Astrocyte (in vitro differentiated cells and primary cell): ENCODE results near the gene MYH15. TPM values are rescaled to one million over a fixed set of nuclear protein-coding genes. Genes with fewer than 3 reads are reported as not detected.

Experiments used
- DNase-seq: peaks from one replicate; pipeline ENCODE4 v3.0.0-alpha.2; 2010; ENCODE audit warnings: low read depth
- FAIRE-seq: peaks from 2 replicates; lab custom pipeline; 2011; peaks lifted over from hg19 to GRCh38; lab: Jason Lieb, UNC
- H2AFZ ChIP-seq: 2 replicates; pipeline ENCODE4 v1.6.0; 2012; ENCODE audit warnings: low read depth, low read length, inconsistent platforms
- H3K27ac ChIP-seq: 2 replicates; pipeline ENCODE4 v1.5.1; 2011; ENCODE audit warnings: low read depth, low read length, inconsistent platforms
- H3K27me3 ChIP-seq: 2 replicates; pipeline ENCODE4 v1.6.0; 2011; ENCODE audit warnings: low read length, inconsistent platforms; ENCODE audit not compliant: insufficient read depth
- H3K36me3 ChIP-seq: 2 replicates; pipeline ENCODE4 v1.5.1; 2011; ENCODE audit warnings: low read length, inconsistent platforms; ENCODE audit not compliant: insufficient read depth
- H3K4me1 ChIP-seq: 2 replicates; pipeline ENCODE4 v1.5.1; 2011; ENCODE audit warnings: low read length, inconsistent platforms; ENCODE audit not compliant: insufficient read depth
- H3K4me2 ChIP-seq: 2 replicates; pipeline ENCODE4 v1.6.0; 2012; ENCODE audit warnings: low read length, inconsistent platforms
- H3K4me3 ChIP-seq: 2 replicates; pipeline ENCODE4 v1.5.1; 2011; ENCODE audit warnings: low read depth, mild to moderate bottlenecking, low read length, inconsistent platforms; ENCODE audit not compliant: insufficient read depth
- H3K79me2 ChIP-seq: 2 replicates; pipeline ENCODE4 v1.6.0; 2012; ENCODE audit warnings: mild to moderate bottlenecking, low read length, inconsistent platforms; ENCODE audit not compliant: insufficient read depth
- H3K9ac ChIP-seq: 2 replicates; pipeline ENCODE4 v1.6.0; 2012; ENCODE audit warnings: mild to moderate bottlenecking, low read length, inconsistent platforms
- H3K9me3 ChIP-seq: 2 replicates; pipeline ENCODE4 v1.5.1; 2012; ENCODE audit warnings: low read depth, mild to moderate bottlenecking, low read length, inconsistent platforms; ENCODE audit not compliant: insufficient read depth
- H4K20me1 ChIP-seq: 2 replicates; pipeline ENCODE4 v1.6.0; 2012; ENCODE audit warnings: low read length, inconsistent platforms; ENCODE audit not compliant: insufficient read depth
- H3K27ac Mint-ChIP-seq: one replicate; pipeline ENCODE4 v1.8.0; 2021; ENCODE audit warnings: mild to moderate bottlenecking, mixed read lengths; ENCODE audit not compliant: unreplicated experiment
- H3K27me3 Mint-ChIP-seq: one replicate; pipeline ENCODE4 v1.8.0; 2021; ENCODE audit warnings: low read depth, mixed read lengths; ENCODE audit not compliant: unreplicated experiment
- H3K36me3 Mint-ChIP-seq: one replicate; pipeline ENCODE4 v1.8.0; 2021; ENCODE audit warnings: low read depth, mixed read lengths; ENCODE audit not compliant: unreplicated experiment
- H3K4me1 Mint-ChIP-seq: one replicate; pipeline ENCODE4 v1.8.0; 2021; ENCODE audit warnings: low read depth, mixed read lengths; ENCODE audit not compliant: unreplicated experiment
- H3K4me3 Mint-ChIP-seq: one replicate; pipeline ENCODE4 v1.8.0; 2021; ENCODE audit warnings: mild to moderate bottlenecking, moderate library complexity, mixed read lengths; ENCODE audit not compliant: unreplicated experiment
- H3K9me3 Mint-ChIP-seq: one replicate; pipeline ENCODE4 v1.8.0; 2021; ENCODE audit warnings: mild to moderate bottlenecking, mixed read lengths; ENCODE audit not compliant: unreplicated experiment
- CTCF ChIP-seq: IDR thresholded peaks from 2 replicates; pipeline ENCODE4 v1.5.1; 2011; ENCODE audit warnings: low read depth, mild to moderate bottlenecking, inconsistent platforms, low read length, moderate library complexity; ENCODE audit not compliant: insufficient read depth
- EZH2 ChIP-seq: IDR thresholded peaks from 2 replicates; pipeline ENCODE4 v1.6.1; 2012; ENCODE audit warnings: mild to moderate bottlenecking, low read length, inconsistent platforms; ENCODE audit not compliant: insufficient read depth
- total RNA-seq: library from RNA; stranded (reverse); gene quantifications from 2 replicates; pipeline ENCODE4 v1.2.1, GENCODE V29; 2021

MYH15 gene
- total RNA-seq, 1 donor from 2014 or later = 0.59 TPM

- Histone ChIP-seq H3K79me2 (no peaks in the 10 kb centered on the region), H3K36me3 (no peaks in the 10 kb centered on the region), H3K9ac (no peak overlapping the region), H3K4me3 (no peak overlapping the region), H3K4me2 (no peak overlapping the region), H3K4me1 (no peaks in the 10 kb centered on the region), H4K20me1 (no peaks in the 10 kb centered on the region), H2AFZ (no peak overlapping the region), H3K27me3 (no peaks in the 10 kb centered on the region), H3K9me3 (no peaks in the 10 kb centered on the region), H3K27ac (no peak overlapping the region)
- Mint-ChIP-seq H3K36me3 (no peaks in the 10 kb centered on the region), H3K4me1 (peaks cover 4% of the 10 kb centered on the region), H3K9me3 (no peaks in the 10 kb centered on the region), H3K4me3 (no peak overlapping the region), H3K27ac (no peak overlapping the region), H3K27me3 (no peaks in the 10 kb centered on the region)
- DNase-seq (no peak), FAIRE-seq (no peak)
- no peak for TF ChIP-seq CTCF
- TF ChIP-seq EZH2 = no peak
Observed at GRCh38 chr3:108509871-108510270, 525 bp downstream of the MYH15 start.

GRCh38 chr3:108509263-108509662 lies 1.1 kb downstream of the MYH15 start:
- no peak overlapping the region for H2AFZ ChIP-seq
- TF ChIP-seq CTCF (no peak), EZH2 (no peak)
- no peak overlapping the region for H3K4me2 ChIP-seq
- H3K36me3 ChIP-seq = no peaks in the 10 kb centered on the region
- Mint-ChIP-seq H3K4me3 (no peak overlapping the region), H3K27ac (no peak overlapping the region), H3K4me1 (peaks cover 4% of the 10 kb centered on the region), H3K36me3 (no peaks in the 10 kb centered on the region), H3K9me3 (no peaks in the 10 kb centered on the region), H3K27me3 (no peaks in the 10 kb centered on the region)
- H4K20me1 ChIP-seq = no peaks in the 10 kb centered on the region
- FAIRE-seq = no peak
- H3K9ac ChIP-seq = no peak overlapping the region
- DNase-seq = no peak
- no peak overlapping the region for H3K4me3 ChIP-seq
- H3K79me2 ChIP-seq = no peaks in the 10 kb centered on the region
- H3K4me1 ChIP-seq = no peaks in the 10 kb centered on the region
- H3K27ac ChIP-seq = no peak overlapping the region
- no peaks in the 10 kb centered on the region for H3K9me3 ChIP-seq
- no peaks in the 10 kb centered on the region for H3K27me3 ChIP-seq

GRCh38 chr3:108507902-108508301 lies 2.5 kb downstream of the MYH15 start:
- Histone ChIP-seq H3K27ac (no peak overlapping the region), H3K9ac (no peak overlapping the region), H3K36me3 (no peaks in the 10 kb centered on the region), H3K4me1 (no peaks in the 10 kb centered on the region), H3K4me3 (no peak overlapping the region), H3K79me2 (no peaks in the 10 kb centered on the region), H3K4me2 (no peak overlapping the region), H3K9me3 (no peaks in the 10 kb centered on the region), H4K20me1 (no peaks in the 10 kb centered on the region), H2AFZ (no peak overlapping the region), H3K27me3 (no peaks in the 10 kb centered on the region)
- TF ChIP-seq CTCF (no peak), EZH2 (no peak)
- H3K36me3 Mint-ChIP-seq = no peaks in the 10 kb centered on the region
- H3K27me3 Mint-ChIP-seq = no peaks in the 10 kb centered on the region
- no peak overlapping the region for H3K4me3 Mint-ChIP-seq
- DNase-seq (no peak), FAIRE-seq (no peak)
- peaks cover 4% of the 10 kb centered on the region for H3K4me1 Mint-ChIP-seq
- H3K27ac Mint-ChIP-seq = no peak overlapping the region
- no peaks in the 10 kb centered on the region for H3K9me3 Mint-ChIP-seq
